Measurements from ENCODE around the gene DAW1. TPM values are rescaled to one million over a fixed set of nuclear protein-coding genes. Genes with fewer than 3 reads are reported as not detected.

DAW1 gene
- total and polyA plus RNA-seq, 8 donors = 0.25 TPM; not detected in 7

- 57 to 61% (median 59%) methylated on average over 11 of the region's 11 CpGs for WGBS, 5 donors
- TF ChIP-seq EP300 (IDR thresholded peaks at IDR 0.05) (no peak), CTCF (IDR thresholded peaks at IDR 0.05) (peak in 1 of 7 experiments; percentile 14), POLR2A (IDR thresholded peaks at IDR 0.05) (no peak)
Measured at GRCh38 chr2:227939271-227940027, 68.0 kb downstream of the DAW1 start.

GRCh38 chr2:227942021-227942420, 70.6 kb downstream of the DAW1 start:
- H3K9me3 ChIP-seq = no peaks in the 10 kb centered on the region
- WGBS, 5 donors = 78 to 85% (median 78%) methylated on average over 2 of the region's 2 CpGs
- DNase-seq = no peak
- H3K4me1 ChIP-seq = no peaks in the 10 kb centered on the region
- TF ChIP-seq POLR2AphosphoS5 (IDR thresholded peaks at IDR 0.05) (no peak), POLR2A (IDR thresholded peaks at IDR 0.05) (no peak), EP300 (IDR thresholded peaks at IDR 0.05) (no peak), CTCF (IDR thresholded peaks at IDR 0.05) (no peak)
- no peaks in the 10 kb centered on the region for H3K27me3 ChIP-seq
- intact Hi-C loops (cut with DNase I; ENCODE audit: low total_unique reads) = no loop called here
- no peaks in the 10 kb centered on the region for H3K36me3 ChIP-seq
- no peak overlapping the region for H3K4me3 ChIP-seq
- H3K27ac ChIP-seq = no peak overlapping the region

More at GRCh38 chr2:227939271-227940027, 68.0 kb downstream of the DAW1 start:
- no peaks in the 10 kb centered on the region for H3K36me3 ChIP-seq
- no peaks in the 10 kb centered on the region for H3K4me1 ChIP-seq
- H3K27ac ChIP-seq = no peak overlapping the region
- H3K27me3 ChIP-seq = no peaks in the 10 kb centered on the region
- intact Hi-C loops (cut with DNase I; ENCODE audit: low total_unique reads) = no loop called here
- no peak overlapping the region for H3K4me3 ChIP-seq
- no peaks in the 10 kb centered on the region for H3K9me3 ChIP-seq
- DNase-seq = peak in 1 of 2 donors; percentile 41

- TF ChIP-seq EP300 (IDR thresholded peaks at IDR 0.05) (no peak), CTCF (IDR thresholded peaks at IDR 0.05) (no peak), POLR2AphosphoS5 (IDR thresholded peaks at IDR 0.05) (no peak), POLR2A (IDR thresholded peaks at IDR 0.05) (no peak)
- Histone ChIP-seq H3K4me3 (no peak overlapping the region), H3K4me1 (no peaks in the 10 kb centered on the region), H3K36me3 (no peaks in the 10 kb centered on the region), H3K9me3 (no peaks in the 10 kb centered on the region), H3K27me3 (no peaks in the 10 kb centered on the region), H3K27ac (no peak overlapping the region)
- intact Hi-C loops (cut with DNase I; ENCODE audit: low total_unique reads) = no loop called here
- 71 to 91% (median 74%) methylated on average over 2 of the region's 2 CpGs for WGBS, 5 donors
- DNase-seq = no peak
Measured at GRCh38 chr2:227942965-227943364, 71.5 kb downstream of the DAW1 start.

GRCh38 chr2:227960317-227960716, 88.9 kb downstream of the DAW1 start:
- no peak overlapping the region for H3K4me3 ChIP-seq
- 80 to 89% (median 87%) methylated on average over 3 of the region's 3 CpGs for WGBS, 5 donors
- no peak overlapping the region for H3K27ac ChIP-seq
- no peak for DNase-seq
- TF ChIP-seq POLR2A (IDR thresholded peaks at IDR 0.05) = no peak
- no peak for TF ChIP-seq CTCF (IDR thresholded peaks at IDR 0.05)
- no peak for TF ChIP-seq EP300 (IDR thresholded peaks at IDR 0.05)
- TF ChIP-seq POLR2AphosphoS5 (IDR thresholded peaks at IDR 0.05) = no peak
- intact Hi-C loops (cut with DNase I; ENCODE audit: low total_unique reads) = no loop called here
- H3K36me3 ChIP-seq = no peaks in the 10 kb centered on the region
- H3K4me1 ChIP-seq = no peaks in the 10 kb centered on the region
- no peaks in the 10 kb centered on the region for H3K9me3 ChIP-seq
- no peaks in the 10 kb centered on the region for H3K27me3 ChIP-seq

Data from stomach (tissue), 9 donors.